HG02973 (cell line): ENCODE results near the gene PCDH18.
"Not testable (repeated sequence)": the region's sequence is repeated elsewhere in the genome, so short reads cannot be mapped to it uniquely, and the experiment has no call there.

Experiments
- ATAC-seq: cut with Tn5 transposase; IDR thresholded peaks from one replicate; pipeline ENCODE4 v1.9.1; 2021; ENCODE audit warnings: moderate library complexity; ENCODE audit not compliant: unreplicated experiment

The PCDH18 gene

DNA sequence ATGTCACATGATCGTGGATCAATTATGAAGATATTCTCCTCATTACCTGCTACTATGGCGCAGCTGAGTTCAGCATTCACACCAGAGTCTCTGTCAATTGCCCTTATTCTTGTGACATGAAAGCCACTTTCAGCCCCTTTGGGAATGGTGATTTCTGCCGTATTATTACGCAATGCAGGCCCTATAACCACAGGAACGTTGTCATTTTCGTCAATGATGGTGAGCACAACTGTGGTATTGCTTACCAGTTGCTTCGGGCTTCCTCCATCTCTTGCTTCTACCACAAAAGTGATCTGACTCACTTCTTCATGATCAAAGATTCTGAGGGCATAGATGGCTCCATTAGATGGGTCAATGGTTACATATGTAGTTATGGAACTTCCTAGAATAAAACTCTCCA, 2.1 kb downstream of the PCDH18 start:
- ATAC-seq: no peak

- ATAC-seq: no peak
These were observed 2.9 kb downstream of the PCDH18 start for GRCh38 chr4:137529432-137529831.

DNA sequence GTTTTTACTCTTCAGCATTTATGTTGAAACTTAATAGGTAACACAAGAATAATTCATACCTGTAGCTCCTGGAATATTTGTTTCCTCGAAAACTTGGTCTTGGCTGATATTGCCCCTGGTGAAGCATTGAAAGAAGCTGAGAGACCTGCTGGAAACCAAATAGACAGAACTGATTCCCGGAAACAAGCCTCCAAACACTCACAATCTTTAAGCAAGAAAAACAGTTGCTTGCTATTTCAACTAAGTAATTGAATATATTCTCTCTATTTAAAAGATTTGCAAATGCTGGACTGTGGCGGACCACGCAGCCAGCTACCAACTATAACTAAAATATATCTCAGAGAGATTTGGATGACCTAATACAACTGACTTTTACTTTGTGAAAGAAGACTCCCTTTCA, 3.6 kb downstream of the PCDH18 start:
- ATAC-seq: no peak

DNA sequence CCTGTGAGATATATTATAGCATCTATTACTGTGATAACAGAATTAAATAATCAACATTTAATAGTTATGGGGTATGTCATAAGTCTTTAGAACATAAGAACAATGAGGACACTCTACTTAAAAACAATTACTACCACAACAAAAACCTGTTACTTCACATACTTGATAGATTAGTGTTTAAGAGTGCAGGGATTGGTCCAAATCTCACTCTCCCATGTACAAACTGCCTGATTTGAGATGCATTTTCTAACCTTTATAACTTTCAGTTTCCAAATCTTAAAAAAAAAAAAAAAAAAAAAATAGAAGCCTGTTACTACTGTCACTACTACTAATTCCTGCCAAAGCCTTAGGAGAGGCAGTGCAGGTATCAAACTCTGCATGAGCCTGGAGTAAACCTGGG, 5.6 kb downstream of the PCDH18 start:
- no peak for ATAC-seq

- no peak for ATAC-seq
These were observed 7.4 kb downstream of the PCDH18 start for GRCh38 chr4:137524725-137525369.

DNA sequence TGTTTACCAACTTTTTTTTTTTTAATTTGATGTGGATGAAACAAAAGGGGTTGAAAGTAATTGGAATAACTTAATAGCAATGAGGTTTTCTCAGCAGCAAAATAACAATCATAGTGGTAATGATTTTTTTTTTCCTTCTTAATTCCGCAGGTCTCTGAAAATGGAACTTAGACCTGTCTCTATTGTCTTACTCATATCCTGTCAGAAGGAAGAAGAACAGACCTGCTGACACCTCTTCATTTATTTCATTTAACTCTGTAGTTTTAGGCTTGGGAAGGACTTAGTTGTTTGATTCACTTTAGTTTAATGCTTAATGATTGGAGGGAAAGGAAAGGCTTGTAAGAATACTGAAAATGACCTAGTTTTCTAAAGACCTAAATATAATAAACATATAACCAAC, 9.0 kb downstream of the PCDH18 start:
- no peak for ATAC-seq

- ATAC-seq: no peak
These were observed 11.2 kb downstream of the PCDH18 start for GRCh38 chr4:137521053-137521452.

- no peak for ATAC-seq
These were observed 12.9 kb downstream of the PCDH18 start for GRCh38 chr4:137519406-137519805.

DNA sequence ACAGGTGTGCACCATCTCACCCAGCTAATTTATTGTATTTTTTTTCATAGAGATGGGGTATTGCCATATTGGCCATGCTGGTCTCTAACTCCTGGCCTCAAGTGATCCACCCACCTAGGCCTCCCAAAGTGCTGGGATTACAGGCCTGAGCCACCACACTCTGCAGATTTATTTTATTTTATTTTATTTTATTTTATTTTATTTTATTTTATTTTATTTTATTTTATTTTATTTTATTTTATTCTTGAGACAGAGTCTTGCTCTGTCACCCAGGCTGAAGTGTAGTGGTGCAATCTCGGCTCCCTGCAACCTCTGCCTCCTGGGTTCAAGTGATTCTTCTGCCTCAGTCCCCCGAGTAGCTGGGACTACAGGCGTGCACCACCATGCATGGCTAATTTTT, 15.0 kb downstream of the PCDH18 start:
- not testable (repeated sequence) for ATAC-seq

- no peak for ATAC-seq
These were observed 17.7 kb downstream of the PCDH18 start for GRCh38 chr4:137514406-137515111.

- ATAC-seq: no peak
These were observed 21.6 kb downstream of the PCDH18 start for GRCh38 chr4:137510557-137511265.

DNA sequence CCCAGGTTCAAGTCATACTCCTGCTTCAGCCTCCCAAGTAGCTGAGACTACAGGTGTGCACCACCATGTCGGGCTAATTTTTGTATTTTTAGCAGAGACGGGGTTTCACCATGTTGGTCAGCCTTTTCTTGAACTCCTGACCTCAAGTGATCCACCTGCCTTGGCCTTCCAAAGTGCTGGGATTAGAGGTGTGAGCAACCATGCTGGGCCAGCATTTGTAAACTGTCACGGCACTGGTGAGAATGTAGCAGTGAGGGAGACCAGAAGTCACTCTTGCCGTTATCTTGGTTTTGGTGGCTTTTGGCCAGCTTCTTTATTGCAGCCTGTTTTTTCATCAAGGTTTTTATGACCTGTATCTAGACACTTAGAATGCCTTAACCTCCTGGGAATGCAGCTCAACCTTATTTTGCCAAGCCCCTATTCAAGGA, 22.4 kb downstream of the PCDH18 start:
- no peak for ATAC-seq

DNA sequence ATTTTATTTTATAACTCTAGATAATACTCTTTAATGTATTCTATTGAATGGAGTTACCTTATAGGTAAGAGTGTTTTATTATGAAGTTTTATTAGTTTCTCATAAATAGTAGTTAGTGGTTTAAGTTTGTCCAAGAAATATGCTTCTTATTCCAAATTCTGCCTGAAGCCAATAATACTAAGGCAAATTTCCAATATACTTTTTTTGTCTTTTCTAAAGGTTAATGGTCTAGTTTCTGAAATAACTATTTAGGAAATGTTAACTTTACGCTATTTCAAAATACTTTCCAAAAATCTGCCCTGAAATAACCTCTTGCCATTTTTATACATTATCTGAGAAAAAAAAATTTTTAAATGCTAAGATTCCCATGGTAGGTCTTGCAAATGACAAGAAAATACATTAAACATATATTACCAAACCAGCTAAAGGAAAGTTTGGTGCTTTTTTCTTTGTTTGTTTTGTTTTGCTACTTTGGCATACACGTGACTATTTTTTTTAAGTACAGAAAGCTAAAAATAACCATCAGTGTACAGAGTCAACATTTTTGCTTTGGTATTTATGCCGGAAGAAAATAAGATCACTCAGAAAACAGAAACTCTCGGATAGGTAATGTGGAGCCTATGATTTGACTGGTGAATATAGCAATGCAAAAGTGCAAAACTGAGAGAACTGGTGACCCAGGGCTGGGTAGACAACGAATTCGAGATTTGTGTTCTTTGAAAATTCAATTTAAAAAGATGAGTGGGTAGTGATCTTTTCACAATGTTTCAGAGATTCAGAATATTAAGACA, 29.8 kb downstream of the PCDH18 start:
- ATAC-seq: no peak

- not testable (repeated sequence) for ATAC-seq
These were observed 36.0 kb downstream of the PCDH18 start for GRCh38 chr4:137496267-137496666.

- no peak for ATAC-seq
These were observed 36.7 kb downstream of the PCDH18 start for GRCh38 chr4:137495578-137495977.

DNA sequence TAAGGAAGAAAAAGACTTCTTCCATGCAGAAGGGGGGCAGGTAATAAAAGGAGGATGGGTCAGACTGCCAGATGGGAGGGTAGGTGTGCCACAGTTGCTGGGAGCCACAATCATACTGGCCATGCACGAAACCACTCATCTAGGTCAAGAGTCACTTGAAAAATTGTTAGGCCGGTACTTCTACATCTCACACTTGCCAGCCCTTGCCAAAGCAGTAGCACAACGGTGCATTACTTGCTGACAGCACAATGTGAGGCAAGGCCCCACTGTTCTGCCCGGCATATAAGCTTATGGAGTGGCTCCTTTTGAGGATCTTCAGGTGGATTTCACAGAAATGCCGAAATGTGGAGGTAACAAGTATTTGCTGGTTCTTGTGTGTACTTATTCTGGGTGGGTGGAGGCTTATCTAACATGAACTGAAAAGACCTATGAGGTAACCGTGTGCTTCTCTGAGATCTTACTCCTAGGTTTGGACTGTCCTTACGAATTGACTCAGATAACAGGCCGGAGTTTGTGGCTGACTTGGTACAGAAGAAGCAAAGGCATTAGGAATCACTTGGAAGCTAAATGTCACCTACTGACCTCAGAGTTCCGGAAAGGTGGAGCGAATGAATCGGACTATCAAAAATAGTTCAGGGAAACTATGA, 48.9 kb downstream of the PCDH18 start:
- ATAC-seq: not testable (repeated sequence)

DNA sequence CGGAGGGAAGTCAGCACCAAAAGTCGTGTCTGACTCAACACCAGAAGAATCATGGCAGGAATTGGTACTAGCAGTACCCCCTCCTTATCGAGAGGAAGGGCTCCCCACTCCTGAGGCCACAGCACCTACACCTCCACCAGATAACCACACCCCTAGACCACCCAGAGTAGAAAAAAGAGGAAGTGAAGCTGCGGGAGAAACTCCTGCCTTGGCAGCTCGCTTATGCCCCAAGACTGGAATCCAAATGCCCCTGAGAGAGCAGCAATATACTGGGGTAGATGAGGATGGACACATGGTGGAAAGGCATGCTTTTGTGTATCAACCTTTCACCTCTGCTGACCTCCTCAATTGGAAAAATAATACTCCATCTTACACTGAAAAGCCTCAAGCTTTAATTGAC, 52.6 kb downstream of the PCDH18 start:
- ATAC-seq: not testable (repeated sequence)

- ATAC-seq: no peak
These were observed 55.9 kb downstream of the PCDH18 start for GRCh38 chr4:137476345-137476744.

DNA sequence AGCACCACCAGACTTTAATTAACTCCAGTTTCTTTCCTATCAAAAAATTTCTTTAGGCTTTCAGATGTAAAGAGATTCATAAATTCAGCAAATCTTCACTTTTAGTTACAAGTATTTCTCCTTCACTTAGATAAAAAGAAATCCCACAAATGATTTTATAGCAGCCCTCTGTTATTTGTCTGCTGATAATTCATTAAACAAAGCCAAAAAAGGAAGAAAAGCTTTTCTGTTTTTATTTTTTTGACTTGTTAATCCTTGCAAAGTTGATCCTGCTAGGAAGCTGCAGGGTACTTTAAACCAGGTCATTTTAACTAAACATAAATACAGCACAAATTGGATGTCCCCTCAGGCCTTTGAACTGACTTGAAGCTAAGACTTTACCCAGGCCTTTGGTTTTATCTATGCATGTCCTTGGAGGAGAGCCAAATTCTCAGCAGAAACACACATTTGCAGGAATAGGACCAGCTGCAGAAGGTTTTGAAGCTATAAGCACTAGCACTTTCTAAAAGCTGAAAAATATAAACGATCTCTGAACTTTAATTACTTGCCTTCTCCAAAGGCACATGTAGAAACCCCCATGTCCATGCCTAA, 57.5 kb downstream of the PCDH18 start:
- no peak for ATAC-seq

DNA sequence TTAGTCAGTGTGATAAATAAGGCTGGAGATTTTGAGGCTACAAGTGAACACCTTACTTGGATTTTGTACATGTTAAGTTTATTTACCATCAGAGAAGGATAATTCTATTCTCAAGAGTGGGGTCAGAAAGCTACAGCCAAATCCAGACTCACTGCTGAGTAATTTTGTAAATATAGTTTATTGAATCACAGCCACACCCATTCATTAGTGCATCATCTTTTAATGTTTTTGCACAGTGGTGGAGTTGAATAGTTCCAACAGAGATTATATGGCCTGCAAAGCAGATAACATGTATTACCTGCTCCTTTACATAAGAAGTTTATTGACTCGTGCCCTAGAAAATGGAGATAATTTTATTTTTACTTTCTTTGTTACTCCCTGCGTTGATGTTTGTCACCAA, 60.4 kb downstream of the PCDH18 start:
- ATAC-seq: no peak
